Heart left ventricle (tissue), 16 donors: Measurements from ENCODE around the gene SLC35G3. TPM values are rescaled to one million over a fixed set of nuclear protein-coding genes. Genes with fewer than 3 reads are reported as not detected.
A peak's percentile ranks its signal among the peaks of the same experiment; 100 is the strongest.
"Not testable (repeated sequence)": the region's sequence is repeated elsewhere in the genome, so short reads cannot be mapped to it uniquely, and the experiment has no call there.

Source experiments
- ATAC-seq, 4 donors: fragments of 200-7000 bp; cut with Tn5 transposase; one replicate each; pipeline ENCODE4 v1.9.1; 2020 to 2022; ENCODE audit warnings: moderate library complexity in 4 of 4, mild to moderate bottlenecking in 3 of 4, moderate number of reproducible peaks in 1 of 4
- DNase-seq, 5 donors: peaks; one replicate each; pipeline ENCODE4 v3.0.0-alpha.2; 2020
- H3K27ac ChIP-seq, 12 donors: fragments of 200-600 bp; sonication (generic) in 4 of 12; one replicate each; pipeline versions ENCODE4 v1.5.0 to v1.8.0; 2016 to 2022; ENCODE audit warnings: mild to moderate bottlenecking in 2 of 12
- H3K27me3 ChIP-seq, 9 donors: fragments of 200-600 bp; sonication (generic) in 2 of 9; one replicate each; pipeline versions ENCODE4 v1.5.1 to v1.8.0; 2016 to 2022; ENCODE audit warnings: mild to moderate bottlenecking in 3 of 9
- H3K36me3 ChIP-seq, 9 donors: fragments of 200-600 bp; sonication (generic) in 2 of 9; one replicate each; pipeline versions ENCODE4 v1.5.0 to v1.8.0; 2018 to 2022; ENCODE audit warnings: mild to moderate bottlenecking in 2 of 9
- H3K4me1 ChIP-seq, 12 donors: fragments of 200-600 bp; sonication (generic) in 4 of 12; one replicate each; pipeline versions ENCODE4 v1.5.0 to v1.8.0; 2016 to 2022; ENCODE audit warnings: mild to moderate bottlenecking in 3 of 12
- H3K4me3 ChIP-seq, 12 donors: fragments of 200-600 bp; sonication (generic) in 4 of 12; one replicate each; pipeline versions ENCODE4 v1.5.0 to v1.8.0; 2017 to 2022; ENCODE audit warnings: mild to moderate bottlenecking in 9 of 12, moderate library complexity in 4 of 12
- H3K9me3 ChIP-seq, 12 donors: fragments of 200-600 bp; sonication (generic) in 4 of 12; one replicate each; pipeline versions ENCODE4 v1.5.0 to v1.8.0; 2016 to 2022; ENCODE audit warnings: mild to moderate bottlenecking in 1 of 12
- CTCF ChIP-seq, 12 donors: fragments of 200-600 bp; sonication (generic) in 4 of 12; IDR thresholded peaks; one replicate each; pipeline versions ENCODE4 v1.5.0 to v1.8.0; 2018 to 2022; ENCODE audit warnings: antibody characterized with exemption in 12 of 12, mild to moderate bottlenecking in 5 of 12
- POLR2A ChIP-seq, 2 donors: fragments of 450-650 bp; IDR thresholded peaks; one replicate each; pipeline ENCODE4 v1.6.1; 2017; ENCODE audit warnings: antibody characterized with exemption in 2 of 2, mild to moderate bottlenecking in 2 of 2, moderate library complexity in 2 of 2
- WGBS, 4 donors: extraction: QIAGEN DNeasy Blood & Tissue Kit in 2 of 4; methylation state at CpG; one replicate each; pipeline versions ENCODE4 v1.1.5 to v1.1.7; 2013 to 2018; 5-methylcytosine and 5-hydroxymethylcytosine counted together
- intact Hi-C, 10 donors: fragments of 100-400 bp; cut with DNase I; formaldehyde crosslinking; loops; one replicate each; pipeline versions ENCODE4 v1.11.1 to v1.14.2; 2022
- long read RNA-seq, 3 donors: library from polyadenylated mRNA; unstranded; transcript quantifications; one replicate each; pipeline ENCODE4 v2.0.0, GENCODE V29; 2020 to 2021
- polyA plus RNA-seq, 2 donors: library from polyadenylated mRNA; stranded (reverse); fragments of 200-250 nt; gene quantifications; one replicate each; pipeline ENCODE4 v1.2.3, GENCODE V29; 2013
- total RNA-seq, 9 donors: library from RNA; depleted of rRNA in 2 of 9; stranded (reverse); fragments of >200 nt in 2 of 9; fragmentation: NEBNext Ultra II Directional in 3 of 9; extraction: Animal tissue kit (Norgen Biotek cat#: 25700) in 3 of 9; gene quantifications; one replicate each; pipeline versions ENCODE4 v1.1.0 to v1.2.4, GENCODE V29; 2016 to 2023
- donor health status: ischemic (EF 13 %, LVEDD 7.1; RV severe dilation, severe dysfunction).
- donor health status: healthy with polysubstance abuse.
- donor health status: DM: no; HTN: yes; CAD: no.
- donor health status: DM: no; HTN: no; CAD: no.
- donor health status: ischemic (EF 25% LVEDD 6.9; RV normal size, moderate dysfunction).
- donor health status: ischemic (EF 25% LVEDD 5.7; RV mildly dilated, moderate dysfunction).
- donor health status: healthy.
- donor health status: DM: yes; HTN: yes; CAD: no.
- donor health status: ischemic (EF 35%, LVEDD 5.7; RV mildly dilated, moderate dysfunction).
- donor health status: nonischemic (EF 11% LVEDD 7.7; RV severe dilation, severe dysfunction).
- donor health status: DM: yes; HTN: yes; CAD: no.
- donor health status: PGD.
- donor health status: ischemic (EF 29% LVEDD 5.4; RV normal size, mild dysfunction).
- donor health status: nonischemic (EF 23%, LVEDD 6.1; RV moderate dilation, normal function).

Gene SLC35G3
- not detected for total RNA-seq
- polyA plus RNA-seq: not detected
- long read RNA-seq, donor 1: 0 reads
- long read RNA-seq, donor 2: 0 reads
- long read RNA-seq, donor 3: 0 reads

GRCh38 chr17:35194001-35194400 is at the start of gene SLC35G3:
Gene SLC35G3 (minus strand): TSS chr17:35194393. CDS start chr17:35194307, 86 bp downstream.
- ATAC-seq: peak in 1 of 4 donors; percentile 44
- WGBS, 4 donors: 93 to 97% (median 94%) methylated on average over 10 to 12 of the region's 12 CpGs
- H3K4me1 ChIP-seq: not testable (repeated sequence)

GRCh38 chr17:35243561-35244340 is 49.6 kb upstream of the SLC35G3 start:
- Histone ChIP-seq H3K27ac (peak overlapping the region; percentile 84 to 97 (median 94)), H3K36me3 (peaks cover 0 to 24% (median 0%) of the 10 kb centered on the region in 9 donors), H3K9me3 (no peaks in the 10 kb centered on the region), H3K4me3 (peak overlapping the region; percentile 50 to 95 (median 74)), H3K4me1 (peaks cover 0 to 53% (median 19%) of the 10 kb centered on the region in 12 donors), H3K27me3 (no peaks in the 10 kb centered on the region)
- TF ChIP-seq POLR2A (IDR thresholded peaks at IDR 0.05) (no peak), CTCF (IDR thresholded peaks at IDR 0.05) (no peak)
- 12 to 19% (median 16%) methylated on average over 14 of the region's 14 CpGs for WGBS, 4 donors
- intact Hi-C loops: loop anchor here in 7 of 10 donors (2.0 to 10.0 kb wide), 10 partner anchors 69 to 294 kb away; partner anchors contain the start of genes SLFN12L (in 3 of the 7), CCT6B (in 2 of the 7), NLE1 (in 2 of the 7) and SLFN12 (in 2 of the 7)
- peak; percentile 48 to 64 (median 50) for DNase-seq
- peak; percentile 35 to 64 (median 44) for ATAC-seq

More at GRCh38 chr17:35194001-35194400, at the start of gene SLC35G3:
- H3K9me3 ChIP-seq, H3K4me3 ChIP-seq, H3K27ac ChIP-seq, H3K27me3 ChIP-seq, DNase-seq, H3K36me3 ChIP-seq, intact Hi-C loops: not testable (repeated sequence)

GRCh38 chr17:35242805-35243560 is 48.8 kb upstream of the SLC35G3 start, which contains the start of gene SLFN5:
Gene SLFN5 (plus strand): TSS chr17:35243072. CDS start chr17:35258691, 15,619 bp downstream.
- peaks cover 0 to 51% (median 19%) of the 10 kb centered on the region in 12 donors for H3K4me1 ChIP-seq
- intact Hi-C loops: loop anchor here in 7 of 10 donors (1.0 to 10.0 kb wide), 10 partner anchors 68 to 294 kb away; partner anchors contain the start of genes NLE1 (in 3 of the 7), SLFN12L (in 3 of the 7), CCT6B (in 2 of the 7) and ZNF830 (in 2 of the 7)
- 0 to 1% (median 0%) methylated on average over 31 to 44 of the region's 44 CpGs for WGBS, 4 donors

More at GRCh38 chr17:35242805-35243560, 48.8 kb upstream of the SLC35G3 start, which contains the start of gene SLFN5:
- H3K27ac ChIP-seq: peak within 1 kb of the TSS; percentile 84 to 97 (median 94)
- DNase-seq (peak; percentile 94 to 96 (median 94)), ATAC-seq (peak; percentile 96 to 98 (median 97))
- no peaks in the 10 kb centered on the region for H3K27me3 ChIP-seq
- no peaks in the 10 kb centered on the region for H3K9me3 ChIP-seq
- peak within 1 kb of the TSS; percentile 50 to 95 (median 74) for H3K4me3 ChIP-seq
- H3K36me3 ChIP-seq: peaks cover 0 to 16% (median 0%) of the 10 kb centered on the region in 9 donors
- TF ChIP-seq POLR2A (IDR thresholded peaks at IDR 0.05) (peak in 1 of 2 donors; percentile 93), CTCF (IDR thresholded peaks at IDR 0.05) (no peak)
